IMR-90 (cell line): ENCODE results near the gene FAM13B. TPM values are rescaled to one million over a fixed set of nuclear protein-coding genes. Genes with fewer than 3 reads are reported as not detected.

ENCODE experiments used
- ATAC-seq: fragments of 200-7000 bp; cut with Tn5 transposase; 2 replicates; pipeline ENCODE4 v1.9.1; 2020; ENCODE audit warnings: low read depth, mild to moderate bottlenecking, moderate library complexity
- BruUV-seq: library from RNA; stranded (reverse); fragments of 400-500 nt; replicated peaks from 2 replicates; lab custom pipeline; 2021; lab: Mats Ljungman, UMichigan
- CTCF ChIA-PET: fragments of 300-600 bp; formaldehyde crosslinking; extraction: SDS; loops from one replicate; lab custom pipeline; 2021; ENCODE audit warnings: antibody characterized with exemption; lab: Yijun Ruan, JAX
- POLR2A ChIA-PET: fragments of 300-600 bp; sonication (Branson Sonifier 250); formaldehyde crosslinking; loops from one replicate; lab custom pipeline; 2022; ENCODE audit warnings: antibody characterized with exemption; ENCODE audit not compliant: unreplicated experiment; lab: Charles Lee
- DNase-seq: peaks from one replicate; pipeline ENCODE4 v3.0.0; 2013
- H2AFZ ChIP-seq: replicated peaks from 2 replicates; pipeline ENCODE3; 2013; ENCODE audit warnings: low read length, mild to moderate bottlenecking; ENCODE audit not compliant: poor library complexity
- H2AK5ac ChIP-seq: 2 replicates; pipeline ENCODE4 v1.6.1; 2013; ENCODE audit warnings: low read depth, low read length, inconsistent platforms
- H2AK9ac ChIP-seq: replicated peaks from 2 replicates; pipeline ENCODE3; 2013; ENCODE audit warnings: mild to moderate bottlenecking, low read depth, low read length, moderate library complexity; ENCODE audit not compliant: poor library complexity
- H2BK120ac ChIP-seq: 2 replicates; pipeline ENCODE4 v1.6.1; 2013; ENCODE audit warnings: low read depth, low read length, inconsistent platforms
- H2BK15ac ChIP-seq: 3 replicates; pipeline ENCODE4 v1.6.1; 2013; ENCODE audit warnings: low read depth, low read length, inconsistent platforms
- H2BK20ac ChIP-seq: 2 replicates; pipeline ENCODE4 v1.6.1; 2013; ENCODE audit warnings: low read depth, mild to moderate bottlenecking, inconsistent platforms, low read length, moderate library complexity
- H2BK5ac ChIP-seq: 2 replicates; pipeline ENCODE4 v1.6.1; 2013; ENCODE audit warnings: mild to moderate bottlenecking, low read depth, low read length, inconsistent platforms; ENCODE audit not compliant: poor library complexity, severe bottlenecking
- H3K14ac ChIP-seq: replicated peaks from 2 replicates; pipeline ENCODE4 v1.6.1; 2013; ENCODE audit warnings: low read depth, low read length, inconsistent platforms
- H3K18ac ChIP-seq: 2 replicates; pipeline ENCODE4 v1.6.1; 2013; ENCODE audit warnings: low read depth, low read length, control low read depth
- H3K23ac ChIP-seq: 2 replicates; pipeline ENCODE4 v1.6.1; 2013; ENCODE audit warnings: low read depth, low read length, inconsistent platforms
- H3K27ac ChIP-seq: 2 replicates; pipeline ENCODE4 v1.5.1; 2013; ENCODE audit warnings: mild to moderate bottlenecking, control low read depth, low read length; ENCODE audit not compliant: insufficient read depth
- H3K27me3 ChIP-seq: 2 replicates; pipeline ENCODE4 v1.6.1; 2013; ENCODE audit warnings: low read length; ENCODE audit not compliant: control insufficient read depth, insufficient read depth
- H3K36me3 ChIP-seq: 2 replicates; pipeline ENCODE4 v1.6.1; 2013; ENCODE audit warnings: low read length, mixed read lengths; ENCODE audit not compliant: control insufficient read depth, insufficient read depth
- H3K4ac ChIP-seq: 2 replicates; pipeline ENCODE4 v1.6.1; 2013; ENCODE audit warnings: low read depth, low read length, inconsistent platforms
- H3K4me1 ChIP-seq: 2 replicates; pipeline ENCODE4 v1.6.1; 2013; ENCODE audit warnings: low read length, mixed read lengths; ENCODE audit not compliant: control insufficient read depth, insufficient read depth
- H3K4me2 ChIP-seq: 2 replicates; pipeline ENCODE4 v1.6.1; 2013; ENCODE audit warnings: low read depth, mild to moderate bottlenecking, control low read depth, low read length, moderate library complexity
- H3K4me3 ChIP-seq: 2 replicates; pipeline ENCODE4 v1.5.1; 2013; ENCODE audit warnings: low read depth, mild to moderate bottlenecking, control low read depth, low read length, moderate library complexity; ENCODE audit not compliant: insufficient read depth
- H3K56ac ChIP-seq: 2 replicates; pipeline ENCODE4 v1.6.1; 2013; ENCODE audit warnings: low read length, inconsistent platforms; ENCODE audit not compliant: insufficient read depth; ENCODE audit errors: extremely low read depth
- H3K79me1 ChIP-seq, 2 experiments: 2 replicates each; pipeline ENCODE4 v1.6.1; 2013; ENCODE audit warnings: low read length in 2 of 2, inconsistent platforms in 1 of 2, low read depth in 1 of 2
- H3K9ac ChIP-seq: 2 replicates; pipeline ENCODE4 v1.6.1; 2013; ENCODE audit warnings: low read depth, low read length, control low read depth
- H3K9me1 ChIP-seq: 2 replicates; pipeline ENCODE4 v1.6.1; 2013; ENCODE audit warnings: low read length, inconsistent platforms; ENCODE audit not compliant: insufficient read depth
- H3K9me3 ChIP-seq: 2 replicates; pipeline ENCODE4 v1.6.1; 2013; ENCODE audit warnings: low read length; ENCODE audit not compliant: control insufficient read depth, insufficient read depth
- H4K20me1 ChIP-seq: 2 replicates; pipeline ENCODE4 v1.6.1; 2013; ENCODE audit warnings: low read length, inconsistent platforms; ENCODE audit not compliant: insufficient read depth
- H4K5ac ChIP-seq: 2 replicates; pipeline ENCODE4 v1.6.1; 2013; ENCODE audit warnings: mild to moderate bottlenecking, low read depth, low read length, control low read depth
- H4K8ac ChIP-seq, 2 experiments: 2 replicates each; pipeline ENCODE4 v1.6.1; 2013; ENCODE audit warnings: low read depth in 2 of 2, low read length in 2 of 2, control low read depth in 1 of 2, inconsistent platforms in 1 of 2
- H4K91ac ChIP-seq: 2 replicates; pipeline ENCODE4 v1.6.1; 2013; ENCODE audit warnings: low read depth, low read length, inconsistent platforms; ENCODE audit not compliant: insufficient read depth
- BHLHE40 ChIP-seq: fragments of 150-350 bp; IDR thresholded peaks from 2 replicates; pipeline ENCODE4 v1.6.1; 2016; ENCODE audit warnings: mild to moderate bottlenecking, low read depth, low read length
- MAFK ChIP-seq: IDR thresholded peaks from 2 replicates; pipeline ENCODE4 v1.6.1; 2012; ENCODE audit warnings: low read depth, low read length, improper control_type of control experiment
- RCOR1 ChIP-seq: IDR thresholded peaks from 2 replicates; pipeline ENCODE4 v1.6.1; 2012; ENCODE audit warnings: mild to moderate bottlenecking, low read length, improper control_type of control experiment; ENCODE audit not compliant: insufficient replicate concordance
- WGBS, 2 experiments: methylation state at CpG; one replicate each; pipeline versions ENCODE4 v1.1.5 to v1.1.7; 2013; ENCODE audit warnings: missing lambda C conversion rate in 2 of 2; ENCODE audit not compliant: insufficient read length in 1 of 2; ENCODE audit errors: extremely low coverage in 2 of 2; 5-methylcytosine and 5-hydroxymethylcytosine counted together
- dilution Hi-C: fragments of 300-500 bp; cut with HindIII; formaldehyde crosslinking; loops from one replicate; pipeline ENCODE4 v1.14.3; 2018; ENCODE audit warnings: low sequenced_read_pairs; ENCODE audit not compliant: unreplicated experiment
- in situ Hi-C: fragments of 300-500 bp; cut with MboI; formaldehyde crosslinking; loops from 3 replicates; pipeline ENCODE4 v1.14.3; 2019; ENCODE audit warnings: low sequenced_read_pairs, inconsistent platforms, mixed read lengths
- intact Hi-C: fragments of 100-400 bp; cut with micrococcal nuclease; formaldehyde crosslinking; loops from 2 replicates; pipeline ENCODE4 v1.10.0; 2022
- polyA plus RNA-seq, 3 experiments: library from polyadenylated mRNA; depleted of rRNA; stranded (reverse); fragments of >200 nt; gene quantifications; 2 replicates each; pipeline ENCODE4 v1.2.3, GENCODE V29; 2012; ENCODE audit warnings: low replicate concordance in 1 of 3
- total RNA-seq: library from RNA; depleted of rRNA; stranded (reverse); fragments of >200 nt; gene quantifications from 2 replicates; pipeline ENCODE4 v1.2.3, GENCODE V29; 2012

The FAM13B gene
- total and polyA plus RNA-seq, 2 of the 4 experiments (the other 2 are of a cell fraction), result 14.6 to 15.1 TPM

DNA sequence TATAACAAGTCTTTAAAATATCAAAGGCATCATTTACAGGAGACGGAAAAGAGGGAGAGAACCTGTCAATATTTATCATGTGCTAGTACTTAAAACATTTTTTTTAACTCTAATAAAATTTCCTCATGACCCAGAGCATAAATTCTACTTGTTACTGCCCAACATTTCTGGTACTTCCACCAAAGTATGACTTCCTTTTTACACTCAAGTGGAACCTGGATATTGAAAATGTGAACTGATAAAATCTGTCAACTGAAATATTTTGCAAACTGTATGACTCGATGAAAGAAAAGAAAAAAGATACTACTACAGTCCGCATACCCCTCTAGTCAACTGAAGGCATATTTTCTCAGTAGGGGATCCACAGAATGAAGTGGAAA, 37.1 kb downstream of the FAM13B start:
- TF ChIP-seq BHLHE40 (no peak), MAFK (no peak), RCOR1 (no peak)
- ChIA-PET CTCF (interaction anchor here (0.7 kb wide), 1 partner anchor 318 kb away, joined by 3 read pairs; no protein-coding TSS in a partner anchor), POLR2A (no interaction called here)
- Histone ChIP-seq H2BK5ac (no peak overlapping the region), H4K20me1 (peaks cover 11% of the 10 kb centered on the region; the same call in 1 of the 2 replicates), H3K36me3 (peaks cover 9% of the 10 kb centered on the region; the same call in 1 of the 2 replicates), H4K8ac (no peak overlapping the region), H3K9me1 (peaks cover 3% of the 10 kb centered on the region; the same call in 1 of the 2 replicates), H4K5ac (no peak overlapping the region), H3K4me3 (no peak overlapping the region), H3K27me3 (no peaks in the 10 kb centered on the region), H2AK5ac (no peak overlapping the region), H3K4me2 (no peak overlapping the region), H2AK9ac (no peak overlapping the region), H3K27ac (no peak overlapping the region), H4K91ac (no peak overlapping the region), H3K4me1 (peaks cover 11% of the 10 kb centered on the region), H2AFZ (no peak overlapping the region), H3K4ac (no peak overlapping the region), H3K79me1 (peaks cover 32 to 66% of the 10 kb centered on the region in 2 experiments), H3K9me3 (peaks cover 2% of the 10 kb centered on the region; the same call in 1 of the 2 replicates), H2BK120ac (no peak overlapping the region), H3K9ac (no peak overlapping the region), H2BK20ac (no peak overlapping the region), H3K56ac (no peak overlapping the region), H3K18ac (no peak overlapping the region), H3K14ac (no peak overlapping the region), H3K23ac (no peak overlapping the region), H2BK15ac (no peak overlapping the region)
- dilution Hi-C loops (no loop called here), intact Hi-C loops (no loop called here), in situ Hi-C loops (no loop called here)
- DNase-seq (no peak), ATAC-seq (no peak)
- WGBS, 2 experiments, result no CpG with 5 or more reads among the region's 3 CpGs
- BruUV-seq, result no TSS peak
